GM10248 (cell line): ENCODE data around the gene DOCK9.
A peak's percentile ranks its signal among the peaks of the same experiment; 100 is the strongest.

ENCODE experiments used
- CTCF ChIA-PET: fragments of 300-600 bp; sonication (Branson Sonifier 250); formaldehyde crosslinking; extraction: SDS; loops from one replicate; lab custom pipeline; 2021; ENCODE audit warnings: antibody characterized with exemption; lab: Yijun Ruan, JAX
- POLR2A ChIA-PET: fragments of 350-650 bp; sonication (Branson Sonifier 250); formaldehyde crosslinking; extraction: SDS; loops from one replicate; lab custom pipeline; 2020; ENCODE audit warnings: antibody characterized with exemption; lab: Yijun Ruan, JAX
- DNase-seq: peaks from one replicate; pipeline ENCODE4 v3.0.0; 2012; ENCODE audit errors: extremely low spot score
- TF ChIP-seq, protein P1 (sequence below): IDR thresholded peaks from 2 replicates; pipeline ENCODE4 v1.5.1; 2012; ENCODE audit warnings: mild to moderate bottlenecking, low read depth; ENCODE audit errors: extremely low read depth, missing control alignments, control extremely low read depth

Gene DOCK9

DNA sequence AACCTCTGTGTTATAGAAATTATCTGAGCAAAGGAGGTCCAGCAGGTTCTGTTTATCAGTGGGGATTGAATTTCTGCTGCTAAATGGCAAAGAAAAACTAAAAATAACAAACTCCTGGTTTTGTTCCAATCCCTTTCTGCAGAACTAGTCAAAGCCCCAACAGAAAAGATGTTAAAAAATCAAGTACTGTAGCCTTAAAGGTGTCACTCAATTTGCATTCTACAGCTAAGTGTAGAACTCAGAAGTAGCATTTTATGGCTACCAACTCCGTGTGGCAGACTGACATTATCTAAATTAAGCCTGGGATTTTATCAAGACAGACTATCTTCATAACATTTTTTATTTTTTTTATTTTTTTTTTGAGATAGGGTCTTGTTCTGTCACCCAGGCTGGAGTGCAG lies 133.8 kb downstream of the DOCK9 start:
- ChIA-PET POLR2A (no interaction called here), CTCF (interaction anchor here (1.0 to 3.2 kb wide), 12 partner anchors 9 to 988 kb away, joined by 3 to 18 read pairs (median 5); no protein-coding TSS in a partner anchor)
- TF ChIP-seq, protein P1, sequence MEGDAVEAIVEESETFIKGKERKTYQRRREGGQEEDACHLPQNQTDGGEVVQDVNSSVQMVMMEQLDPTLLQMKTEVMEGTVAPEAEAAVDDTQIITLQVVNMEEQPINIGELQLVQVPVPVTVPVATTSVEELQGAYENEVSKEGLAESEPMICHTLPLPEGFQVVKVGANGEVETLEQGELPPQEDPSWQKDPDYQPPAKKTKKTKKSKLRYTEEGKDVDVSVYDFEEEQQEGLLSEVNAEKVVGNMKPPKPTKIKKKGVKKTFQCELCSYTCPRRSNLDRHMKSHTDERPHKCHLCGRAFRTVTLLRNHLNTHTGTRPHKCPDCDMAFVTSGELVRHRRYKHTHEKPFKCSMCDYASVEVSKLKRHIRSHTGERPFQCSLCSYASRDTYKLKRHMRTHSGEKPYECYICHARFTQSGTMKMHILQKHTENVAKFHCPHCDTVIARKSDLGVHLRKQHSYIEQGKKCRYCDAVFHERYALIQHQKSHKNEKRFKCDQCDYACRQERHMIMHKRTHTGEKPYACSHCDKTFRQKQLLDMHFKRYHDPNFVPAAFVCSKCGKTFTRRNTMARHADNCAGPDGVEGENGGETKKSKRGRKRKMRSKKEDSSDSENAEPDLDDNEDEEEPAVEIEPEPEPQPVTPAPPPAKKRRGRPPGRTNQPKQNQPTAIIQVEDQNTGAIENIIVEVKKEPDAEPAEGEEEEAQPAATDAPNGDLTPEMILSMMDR, result no peak
- DNase-seq, result no peak

DNA sequence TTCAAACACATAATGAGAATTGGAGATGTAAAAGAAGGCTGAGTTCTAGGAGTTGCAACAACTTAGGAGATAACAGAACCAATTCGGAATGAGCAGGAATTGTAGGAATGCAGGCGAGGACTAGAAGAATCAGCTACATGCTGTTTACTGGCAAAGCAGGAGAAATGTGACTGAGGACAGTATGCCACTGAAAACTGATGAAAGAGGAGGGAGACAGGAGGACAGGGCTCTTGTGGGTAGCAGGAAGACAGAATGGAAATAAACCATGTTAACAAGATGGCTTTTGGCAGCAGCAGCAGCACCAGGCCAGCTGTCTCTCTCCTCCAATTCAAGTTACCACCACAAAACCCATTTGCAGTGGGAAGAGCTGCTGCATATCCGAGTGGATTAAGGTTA lies 134.4 kb downstream of the DOCK9 start:
- TF ChIP-seq, protein P1, result no peak
- DNase-seq, result no peak
- ChIA-PET POLR2A (no interaction called here), CTCF (interaction anchor here (0.6 to 3.2 kb wide), 23 partner anchors 7 to 1734 kb away, joined by 3 to 18 read pairs (median 4); no protein-coding TSS in a partner anchor)

DNA sequence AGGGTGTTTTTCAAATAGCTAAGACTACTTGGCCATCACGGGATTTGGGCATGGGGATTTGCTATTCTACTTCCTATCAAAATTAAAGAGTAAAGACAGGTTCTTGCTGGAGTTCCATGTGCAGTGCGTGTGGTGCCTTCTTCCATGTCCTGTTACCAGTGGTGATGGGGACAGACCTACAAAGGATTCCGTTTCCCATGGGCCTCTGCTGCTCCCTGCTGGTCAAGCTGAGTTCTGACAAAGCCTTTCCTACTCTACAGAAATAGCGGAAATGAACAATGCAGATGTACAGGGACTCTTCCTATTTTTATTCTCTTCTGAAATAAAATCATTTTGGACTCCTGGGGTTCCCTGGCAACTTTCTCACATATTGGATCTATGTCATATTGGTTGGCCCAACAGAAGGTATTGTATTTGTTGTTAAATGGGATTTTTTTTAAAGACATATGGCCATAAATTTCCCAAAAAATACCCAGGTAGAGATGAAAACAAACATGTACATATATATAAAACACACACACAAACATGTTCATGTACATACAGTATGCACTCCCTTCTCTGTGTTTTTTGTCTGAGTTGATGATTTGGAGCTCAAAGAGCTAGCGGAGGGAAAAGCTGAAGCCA lies 134.9 kb downstream of the DOCK9 start:
- POLR2A ChIA-PET, result no interaction called here
- DNase-seq, result peak; percentile 65
- CTCF ChIA-PET, result interaction anchor here (0.6 to 3.2 kb wide), 31 partner anchors 8 to 1734 kb away, joined by 3 to 18 read pairs (median 3); no protein-coding TSS in a partner anchor

DNA sequence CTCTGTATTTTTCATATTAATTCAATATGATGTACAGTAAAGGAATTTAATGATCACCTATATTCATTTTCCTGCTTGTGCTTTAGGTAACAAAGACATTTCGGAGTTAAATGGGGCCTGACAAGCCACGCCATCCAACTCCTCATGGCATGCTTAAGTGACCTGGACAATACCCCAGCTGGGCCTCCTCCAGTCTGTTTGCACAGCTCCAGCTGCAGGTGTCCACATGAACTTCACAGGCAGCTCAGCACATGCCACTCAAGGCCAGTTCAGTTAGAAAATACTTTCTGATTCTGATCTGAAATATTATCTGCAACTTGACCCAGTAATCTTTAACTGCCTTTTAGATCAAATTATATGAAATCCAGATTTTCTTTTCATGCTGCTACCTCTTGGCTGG lies 135.8 kb downstream of the DOCK9 start:
- POLR2A ChIA-PET, result no interaction called here
- DNase-seq, result no peak
- CTCF ChIA-PET, result interaction anchor here (0.6 to 3.2 kb wide), 25 partner anchors 9 to 1733 kb away, joined by 3 to 18 read pairs (median 3); no protein-coding TSS in a partner anchor
- TF ChIP-seq, protein P1, result no peak

More for the DNA sequence above, 134.9 kb downstream of the DOCK9 start:
- TF ChIP-seq, protein P1, result peak; percentile 89

DNA sequence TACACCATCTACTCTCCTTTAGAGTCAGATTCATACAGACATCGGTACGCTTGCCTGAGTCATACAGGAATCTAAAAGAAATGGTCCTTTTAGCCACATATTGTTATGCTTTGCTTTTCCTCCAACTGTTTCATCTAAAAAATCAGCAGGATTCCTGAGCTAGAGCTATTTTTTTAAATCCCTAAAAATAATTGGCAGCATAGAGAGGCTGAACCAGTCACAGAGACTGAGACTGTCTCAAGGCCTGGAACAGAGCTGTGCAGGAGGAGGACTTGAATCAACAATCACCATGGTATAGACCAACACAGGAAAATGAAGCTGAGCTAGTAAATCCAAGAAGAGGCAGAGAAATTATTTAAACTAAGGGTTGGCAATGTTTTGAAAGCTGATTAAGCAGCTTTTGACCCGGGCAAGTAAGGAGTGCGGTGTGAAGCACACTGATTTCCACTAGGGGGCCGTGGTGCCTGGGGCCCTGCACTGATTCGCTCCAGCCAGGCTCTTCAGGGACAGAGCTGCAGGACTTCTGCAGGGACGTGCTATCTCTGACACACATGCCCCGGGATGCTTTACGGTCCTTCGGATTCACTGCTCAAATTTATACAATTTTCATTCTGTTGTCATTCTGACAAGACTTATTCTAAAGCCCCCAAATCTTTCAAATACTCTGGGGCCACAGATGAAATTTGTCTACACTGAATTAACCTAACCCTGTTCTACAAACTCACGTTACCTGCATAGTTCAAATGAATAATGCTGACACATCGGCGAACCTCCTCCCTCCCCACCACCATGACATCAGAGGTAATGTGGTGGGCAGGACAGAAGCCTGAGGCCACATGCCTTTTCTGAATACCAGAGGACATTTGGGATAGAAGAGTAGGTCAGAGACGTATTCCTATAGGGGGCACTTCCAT lies 137.8 kb downstream of the DOCK9 start:
- CTCF ChIA-PET, result interaction anchor here (0.6 to 1.3 kb wide), 17 partner anchors 8 to 807 kb away, joined by 3 to 17 read pairs (median 5); no protein-coding TSS in a partner anchor
- TF ChIP-seq, protein P1, result peak; percentile 74
- POLR2A ChIA-PET, result no interaction called here
- DNase-seq, result peak; percentile 67

DNA sequence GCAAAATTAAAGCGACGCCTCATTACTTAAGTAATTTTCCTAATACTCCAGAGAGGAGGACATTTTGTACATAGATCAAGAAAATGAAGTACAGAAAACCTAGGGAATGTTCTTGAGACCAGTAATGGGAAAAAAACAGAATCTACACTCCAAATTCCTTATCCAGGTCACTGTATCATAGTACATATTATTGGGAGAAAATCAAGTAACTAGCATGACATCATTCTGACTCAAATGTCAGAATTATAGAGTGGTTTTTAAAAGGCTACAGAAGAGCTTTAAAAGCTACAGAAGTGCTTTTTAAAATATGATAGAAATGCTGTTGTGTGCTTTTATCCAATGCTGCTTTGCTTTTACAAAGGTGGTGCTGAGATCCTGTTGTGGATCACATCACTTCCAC lies 139.1 kb downstream of the DOCK9 start:
- POLR2A ChIA-PET, result no interaction called here
- TF ChIP-seq, protein P1, result no peak
- CTCF ChIA-PET, result interaction anchor here (1.4 to 1.5 kb wide), 2 partner anchors 16 to 40 kb away, joined by 3 read pairs; no protein-coding TSS in a partner anchor
- DNase-seq, result no peak
